HG03558 (cell line): ENCODE measurements around the gene VPS35L.
"Not testable (repeated sequence)": the region's sequence is repeated elsewhere in the genome, so short reads cannot be mapped to it uniquely, and the experiment has no call there.

Experiments
- ATAC-seq: cut with Tn5 transposase; IDR thresholded peaks from one replicate; pipeline ENCODE4 v1.9.1; 2021; ENCODE audit warnings: moderate number of reproducible peaks; ENCODE audit not compliant: unreplicated experiment; ENCODE audit errors: extremely low read depth

VPS35L gene

DNA sequence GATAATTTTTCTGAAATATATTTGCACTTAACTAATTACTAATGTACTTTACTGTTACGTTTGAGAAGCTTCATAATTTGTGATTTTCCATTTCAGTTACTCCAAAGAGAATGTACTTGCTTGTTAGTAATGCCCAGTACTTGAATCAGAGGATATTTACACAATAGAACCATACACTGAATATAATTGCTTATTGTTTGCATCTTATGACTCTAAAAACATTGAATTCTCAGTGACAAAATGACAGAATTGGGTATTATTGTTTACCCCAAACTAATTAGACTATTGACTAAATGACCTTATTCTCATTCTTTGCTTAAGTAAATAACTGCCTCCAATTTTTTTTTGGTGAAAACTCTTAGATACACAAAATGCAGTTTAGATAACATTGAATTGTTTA, 22.9 kb upstream of the VPS35L start:
- ATAC-seq, result no peak

GRCh38 chr16:19540241-19540970, 15.1 kb upstream of the VPS35L start:
- no peak for ATAC-seq

- ATAC-seq, result no peak
These were observed 13.2 kb upstream of the VPS35L start for GRCh38 chr16:19542138-19542821.

- ATAC-seq, result not testable (repeated sequence)
These were observed 12.1 kb upstream of the VPS35L start for GRCh38 chr16:19543278-19543996.

GRCh38 chr16:19548144-19548543, 7.4 kb upstream of the VPS35L start:
- no peak for ATAC-seq

- ATAC-seq, result no peak
These were observed 5.8 kb upstream of the VPS35L start for GRCh38 chr16:19549673-19550072.

GRCh38 chr16:19555938-19556771, 652 bp downstream of the VPS35L start:
- no peak for ATAC-seq

GRCh38 chr16:19559242-19559910, 3.9 kb downstream of the VPS35L start:
- no peak for ATAC-seq

DNA sequence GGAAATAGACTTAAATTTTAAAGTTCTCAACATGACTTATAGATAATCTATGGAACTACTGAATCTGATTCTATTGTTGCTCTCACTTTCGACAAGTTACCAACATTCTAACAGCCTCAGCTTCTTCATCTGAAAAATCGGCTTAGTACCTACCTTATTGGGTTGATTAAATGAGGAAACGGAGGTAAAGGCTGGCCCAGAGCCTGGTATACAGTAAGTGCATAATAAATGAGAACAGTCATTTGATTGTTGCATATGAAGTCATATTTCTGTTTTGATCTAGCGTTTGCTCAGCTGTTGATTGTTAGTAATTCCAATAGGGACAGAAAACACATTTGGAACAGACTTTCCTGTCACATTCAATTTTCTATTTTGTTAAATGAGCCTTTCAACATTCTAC, 4.6 kb downstream of the VPS35L start:
- no peak for ATAC-seq

- ATAC-seq, result no peak
These were observed 7.9 kb downstream of the VPS35L start for GRCh38 chr16:19563377-19563776.

GRCh38 chr16:19566362-19566761, 10.9 kb downstream of the VPS35L start:
- ATAC-seq, result no peak

DNA sequence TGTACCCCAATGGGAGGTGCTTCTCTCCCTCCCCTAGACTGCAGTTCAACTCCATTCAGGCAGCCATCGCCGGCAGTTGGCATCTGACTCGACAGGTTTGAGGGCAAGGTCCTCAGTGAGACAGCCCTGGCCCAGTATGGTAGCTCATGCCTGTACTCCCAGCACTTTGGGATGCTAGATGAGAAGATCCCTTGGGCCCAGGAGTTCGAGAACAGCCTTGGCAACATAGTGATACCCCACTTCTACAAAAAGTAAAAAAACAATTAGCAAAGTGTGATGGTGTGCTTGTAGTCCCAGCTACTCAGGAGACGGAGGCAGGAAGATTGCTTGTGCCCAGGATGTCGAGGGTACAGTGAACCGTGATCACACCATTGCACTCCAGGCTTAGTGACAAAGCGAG, 12.1 kb downstream of the VPS35L start:
- ATAC-seq, result no peak

- ATAC-seq, result no peak
These were observed 18.5 kb downstream of the VPS35L start for GRCh38 chr16:19573997-19574396.

DNA sequence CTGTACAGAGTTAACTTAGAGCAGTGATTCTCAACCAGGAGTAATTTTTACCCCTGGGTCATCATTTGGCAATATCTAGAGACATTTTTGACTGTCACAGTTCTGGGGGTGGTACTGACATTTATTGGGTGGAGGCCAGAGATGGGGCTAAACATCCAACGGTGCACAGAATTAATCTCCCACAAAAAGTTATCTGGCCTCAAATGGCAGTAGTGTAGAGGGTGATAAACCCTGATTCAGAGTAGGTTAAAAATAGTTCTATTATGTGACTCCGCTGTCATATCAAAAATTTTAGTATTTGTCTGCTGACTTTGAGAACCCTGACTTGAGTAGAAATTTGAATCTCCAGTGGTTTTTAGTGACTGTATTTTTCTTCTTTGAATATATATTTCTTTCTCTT, 19.1 kb downstream of the VPS35L start:
- ATAC-seq, result no peak

DNA sequence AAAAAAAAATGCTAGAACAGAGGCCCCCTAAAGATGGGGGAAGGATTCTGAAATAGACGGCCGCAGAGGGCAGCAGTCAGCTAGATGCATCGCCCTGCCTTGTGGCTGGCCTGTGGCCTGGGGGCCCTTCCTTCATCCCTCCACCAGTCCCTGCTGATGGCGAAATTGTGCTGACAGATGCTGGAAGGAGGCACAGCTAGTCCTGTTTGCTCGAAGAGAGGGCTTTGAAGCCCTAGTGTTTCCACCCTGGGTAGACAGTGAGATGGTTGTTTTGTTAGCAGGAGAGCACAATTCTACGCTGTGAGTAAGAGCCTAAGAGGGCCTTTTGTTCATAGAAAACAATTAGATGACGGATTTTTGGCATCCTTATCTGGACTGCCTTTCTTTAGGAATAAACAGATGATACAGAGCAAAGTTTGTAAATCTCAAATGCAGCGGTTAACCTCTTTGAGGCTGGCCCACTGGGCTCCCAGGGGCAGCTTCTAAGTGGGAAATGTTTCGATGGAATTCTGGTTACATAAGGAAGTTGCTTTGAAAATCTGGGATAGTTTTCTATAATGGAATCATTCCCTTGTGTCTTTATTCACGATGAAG, 23.0 kb downstream of the VPS35L start:
- ATAC-seq, result no peak

DNA sequence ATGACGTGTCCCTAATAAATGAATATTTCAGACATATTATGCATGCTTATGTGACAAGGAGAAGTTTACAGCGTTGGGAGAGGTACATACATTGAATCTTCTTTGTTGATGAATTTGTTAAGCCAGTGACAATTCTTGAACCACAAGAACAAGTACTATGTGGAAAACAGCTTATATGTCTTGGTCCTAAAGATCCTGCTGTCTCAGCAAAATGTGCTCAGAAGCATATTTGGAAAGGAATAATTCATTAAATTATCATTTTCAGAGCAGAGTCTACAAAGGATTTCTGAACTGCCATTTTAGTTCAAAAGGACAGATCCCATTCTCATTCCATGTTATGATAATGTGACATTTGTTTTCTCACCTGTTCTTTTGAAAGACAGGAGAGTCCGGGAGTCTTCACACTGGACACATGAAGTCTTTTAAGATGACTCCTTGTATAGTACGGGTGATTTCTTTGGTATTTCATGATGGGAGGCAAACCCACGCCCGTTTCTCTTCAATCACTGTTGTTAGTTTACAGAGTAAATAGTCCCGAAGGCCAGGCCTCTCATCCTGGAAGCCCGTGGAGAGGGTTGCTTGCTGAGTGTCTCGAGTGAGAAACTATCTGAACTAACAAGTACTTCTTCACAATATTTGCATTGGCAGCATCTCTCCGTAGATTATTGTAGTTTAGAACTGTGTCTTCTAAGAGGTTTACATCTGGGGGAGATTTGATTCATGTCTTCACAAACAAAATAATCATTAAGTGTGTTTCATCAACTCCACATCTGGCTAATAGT, 26.7 kb downstream of the VPS35L start:
- ATAC-seq, result no peak

GRCh38 chr16:19583665-19584300, 28.3 kb downstream of the VPS35L start:
- no peak for ATAC-seq

- ATAC-seq, result no peak
These were observed 33.2 kb downstream of the VPS35L start for GRCh38 chr16:19588661-19589060.
